B cell (primary cell): ENCODE data around the gene RCE1. TPM values are rescaled to one million over a fixed set of nuclear protein-coding genes. Genes with fewer than 3 reads are reported as not detected.

Source experiments
- ATAC-seq: fragments of 200-7000 bp; cut with Tn5 transposase; one replicate; pipeline ENCODE4 v1.10.0; 2021; ENCODE audit warnings: low read depth, mild to moderate bottlenecking, moderate number of reproducible peaks, moderate library complexity
- CTCF ChIA-PET: fragments of 350-600 bp; sonication (Branson Sonifier 250); formaldehyde crosslinking; loops from one replicate; lab custom pipeline; 2021; ENCODE audit warnings: antibody characterized with exemption, inconsistent platforms; lab: Charles Lee
- POLR2A ChIA-PET: fragments of 350-600 bp; sonication (Branson Sonifier 250); formaldehyde crosslinking; loops from one replicate; lab custom pipeline; 2021; ENCODE audit warnings: antibody characterized with exemption; lab: Charles Lee
- DNase-seq: peaks from one replicate; pipeline ENCODE4 v3.0.0; 2013
- H2AFZ ChIP-seq: 2 replicates; pipeline ENCODE4 v1.6.1; 2012; ENCODE audit warnings: mild to moderate bottlenecking, low read depth, low read length; ENCODE audit not compliant: insufficient read depth, poor library complexity, severe bottlenecking
- H3K27ac ChIP-seq, 2 donors: 1 replicate in 1 of 2; 2 replicates in 1 of 2; pipeline ENCODE4 v1.5.1; 2012 to 2013; ENCODE audit warnings: low read length in 2 of 2, mild to moderate bottlenecking in 2 of 2, moderate library complexity in 1 of 2
- H3K27me3 ChIP-seq, 4 experiments: fragments of 200-600 bp in 1 of 4; sonication (generic) in 1 of 4; replicated peaks in 1 of 4; 1 replicate in 2 of 4; 2 replicates in 2 of 4; pipeline versions ENCODE4 v1.6.1 to v1.7.0; 2013 to 2016; ENCODE audit warnings: low read length in 3 of 4, mild to moderate bottlenecking in 2 of 4, mixed read lengths in 1 of 4, moderate library complexity in 1 of 4; ENCODE audit not compliant: insufficient read depth in 4 of 4, control insufficient read depth in 3 of 4; ENCODE audit errors: control extremely low read depth in 1 of 4
- H3K36me3 ChIP-seq, 2 experiments: replicated peaks in 1 of 2; 1 replicate in 1 of 2; 2 replicates in 1 of 2; pipeline versions ENCODE4 v1.6.1 to v1.7.1; 2013; ENCODE audit warnings: low read length in 1 of 2; ENCODE audit not compliant: insufficient read depth in 2 of 2, control insufficient read depth in 1 of 2; ENCODE audit errors: control extremely low read depth in 1 of 2, extremely low read depth in 1 of 2
- H3K4me1 ChIP-seq, 2 donors: fragments of 200-600 bp in 1 of 2; sonication (generic) in 1 of 2; 1 replicate in 1 of 2; 2 replicates in 1 of 2; pipeline versions ENCODE4 v1.5.1 to v1.6.1; 2013 to 2017; ENCODE audit warnings: low read length in 2 of 2; ENCODE audit not compliant: control insufficient read depth in 2 of 2, insufficient read depth in 2 of 2
- H3K4me2 ChIP-seq: replicated peaks from 2 replicates; pipeline ENCODE3; 2012; ENCODE audit warnings: mild to moderate bottlenecking, low read depth, low read length; ENCODE audit not compliant: poor library complexity, severe bottlenecking
- H3K4me3 ChIP-seq, 5 experiments: fragments of 200-600 bp in 1 of 5; sonication (generic) in 1 of 5; 1 replicate in 3 of 5; 2 replicates in 2 of 5; pipeline versions ENCODE4 v1.5.1 to v1.7.0; 2011 to 2016; ENCODE audit warnings: low read length in 4 of 5, mild to moderate bottlenecking in 4 of 5, low read depth in 2 of 5, control low read depth in 1 of 5, moderate library complexity in 1 of 5; ENCODE audit not compliant: insufficient read depth in 1 of 5; ENCODE audit errors: control extremely low read depth in 1 of 5, extremely low read depth in 1 of 5
- H3K79me2 ChIP-seq: fragments of 200-600 bp; sonication (generic); one replicate; pipeline ENCODE4 v1.6.0; 2016; ENCODE audit warnings: low read length; ENCODE audit not compliant: control insufficient read depth, insufficient read depth
- H3K9ac ChIP-seq: fragments of 200-600 bp; sonication (generic); 2 replicates; pipeline ENCODE4 v1.6.1; 2017; ENCODE audit warnings: mild to moderate bottlenecking, low read length, moderate library complexity
- H3K9me3 ChIP-seq, 3 donors: one replicate each; pipeline versions ENCODE4 v1.6.1 to v1.7.1; 2013; ENCODE audit warnings: low read length in 2 of 3; ENCODE audit not compliant: control insufficient read depth in 2 of 3, insufficient read depth in 1 of 3; ENCODE audit errors: control extremely low read depth in 1 of 3
- H4K20me1 ChIP-seq: 2 replicates; pipeline ENCODE4 v1.6.0; 2012; ENCODE audit warnings: mild to moderate bottlenecking, low read length; ENCODE audit not compliant: insufficient read depth, control insufficient read depth, poor library complexity, severe bottlenecking
- H3K27ac Mint-ChIP-seq: one replicate; pipeline ENCODE4 v1.8.0; 2021; ENCODE audit warnings: mixed read lengths
- H3K27me3 Mint-ChIP-seq: one replicate; pipeline ENCODE4 v1.8.0; 2021; ENCODE audit warnings: mixed read lengths
- H3K4me1 Mint-ChIP-seq: one replicate; pipeline ENCODE4 v1.8.0; 2021; ENCODE audit warnings: mixed read lengths
- H3K4me3 Mint-ChIP-seq: one replicate; pipeline ENCODE4 v1.8.0; 2021; ENCODE audit warnings: mixed read lengths
- H3K9me3 Mint-ChIP-seq: one replicate; pipeline ENCODE4 v1.8.0; 2022; ENCODE audit warnings: mixed read lengths; ENCODE audit not compliant: insufficient read depth
- EZH2 ChIP-seq: IDR thresholded peaks from 2 replicates; pipeline ENCODE4 v1.6.1; 2012; ENCODE audit warnings: borderline replicate concordance, low read depth, mild to moderate bottlenecking, moderate library complexity, low read length; ENCODE audit not compliant: insufficient read depth, poor library complexity, severe bottlenecking
- WGBS: methylation state at CpG from one replicate; pipeline ENCODE4 v1.1.5; 2013; ENCODE audit warnings: missing lambda C conversion rate; ENCODE audit not compliant: insufficient coverage; 5-methylcytosine and 5-hydroxymethylcytosine counted together
- intact Hi-C: fragments of 100-400 bp; cut with micrococcal nuclease; formaldehyde crosslinking; loops from one replicate; pipeline ENCODE4 v1.10.0; 2022
- polyA plus RNA-seq: library from polyadenylated mRNA; depleted of rRNA; stranded (reverse); fragments of >200 nt; gene quantifications from 2 replicates; pipeline ENCODE4 v1.2.3, GENCODE V29; 2012
- total RNA-seq, 2 donors: library from RNA; stranded (reverse); fragments of 120-200 nt in 1 of 2; gene quantifications; 1 replicate in 1 of 2; 2 replicates in 1 of 2; pipeline versions ENCODE4 v1.2.3 to v1.2.4, GENCODE V29; 2013 to 2022
- TF ChIP-seq, protein P1 (sequence below): fragments of 200-600 bp; IDR thresholded peaks from one replicate; pipeline ENCODE4 v1.8.0; 2022; ENCODE audit warnings: antibody characterized with exemption, mild to moderate bottlenecking

Gene RCE1
- total and polyA plus RNA-seq, 2 donors (not counting 1 experiment from before 2014, with no cell fraction given): 31.6 to 59.7 TPM

DNA sequence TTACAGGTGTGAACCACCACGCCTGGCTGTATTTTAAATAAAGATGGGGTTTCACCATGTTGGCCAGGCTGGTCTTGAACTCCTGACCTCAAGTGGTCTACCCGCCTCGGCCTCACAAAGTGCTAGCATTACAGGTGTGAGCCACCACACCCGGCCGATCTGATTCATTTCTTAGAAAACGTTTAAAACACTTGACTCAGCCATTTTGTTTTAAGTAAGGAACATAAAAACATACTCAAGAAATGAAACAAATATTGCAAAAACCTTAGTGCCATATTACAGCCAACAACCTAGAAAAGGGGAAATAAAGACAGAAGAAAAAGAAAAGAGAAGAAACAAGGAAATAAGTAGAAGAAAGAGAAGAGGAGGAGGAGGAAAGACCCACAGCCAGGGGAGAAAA lies 31.0 kb downstream of the RCE1 start:
- H3K36me3 ChIP-seq: no peaks in the 10 kb centered on the region
- no peak for TF ChIP-seq EZH2
- TF ChIP-seq, protein P1, sequence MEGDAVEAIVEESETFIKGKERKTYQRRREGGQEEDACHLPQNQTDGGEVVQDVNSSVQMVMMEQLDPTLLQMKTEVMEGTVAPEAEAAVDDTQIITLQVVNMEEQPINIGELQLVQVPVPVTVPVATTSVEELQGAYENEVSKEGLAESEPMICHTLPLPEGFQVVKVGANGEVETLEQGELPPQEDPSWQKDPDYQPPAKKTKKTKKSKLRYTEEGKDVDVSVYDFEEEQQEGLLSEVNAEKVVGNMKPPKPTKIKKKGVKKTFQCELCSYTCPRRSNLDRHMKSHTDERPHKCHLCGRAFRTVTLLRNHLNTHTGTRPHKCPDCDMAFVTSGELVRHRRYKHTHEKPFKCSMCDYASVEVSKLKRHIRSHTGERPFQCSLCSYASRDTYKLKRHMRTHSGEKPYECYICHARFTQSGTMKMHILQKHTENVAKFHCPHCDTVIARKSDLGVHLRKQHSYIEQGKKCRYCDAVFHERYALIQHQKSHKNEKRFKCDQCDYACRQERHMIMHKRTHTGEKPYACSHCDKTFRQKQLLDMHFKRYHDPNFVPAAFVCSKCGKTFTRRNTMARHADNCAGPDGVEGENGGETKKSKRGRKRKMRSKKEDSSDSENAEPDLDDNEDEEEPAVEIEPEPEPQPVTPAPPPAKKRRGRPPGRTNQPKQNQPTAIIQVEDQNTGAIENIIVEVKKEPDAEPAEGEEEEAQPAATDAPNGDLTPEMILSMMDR: no peak
- intact Hi-C loops: no loop called here
- no peak overlapping the region for H3K27ac ChIP-seq
- H3K4me3 Mint-ChIP-seq: no peak overlapping the region
- POLR2A ChIA-PET: no interaction called here
- H3K4me3 ChIP-seq: no peak overlapping the region
- no peaks in the 10 kb centered on the region for H3K79me2 ChIP-seq
- no peak overlapping the region for H3K27ac Mint-ChIP-seq
- WGBS: 84% methylated on average over 5 of the region's 6 CpGs
- H2AFZ ChIP-seq: no peak overlapping the region
- H3K27me3 ChIP-seq: no peaks in the 10 kb centered on the region
- peaks cover 11% of the 10 kb centered on the region for H3K27me3 Mint-ChIP-seq
- DNase-seq: no peak
- H3K4me1 ChIP-seq: no peaks in the 10 kb centered on the region
- H3K9me3 Mint-ChIP-seq: no peaks in the 10 kb centered on the region
- no peak for ATAC-seq
- CTCF ChIA-PET: no interaction called here
- H4K20me1 ChIP-seq: no peaks in the 10 kb centered on the region
- H3K4me2 ChIP-seq: no peak overlapping the region
- H3K9me3 ChIP-seq: no peaks in the 10 kb centered on the region
- no peaks in the 10 kb centered on the region for H3K4me1 Mint-ChIP-seq
- H3K9ac ChIP-seq: no peak overlapping the region

DNA sequence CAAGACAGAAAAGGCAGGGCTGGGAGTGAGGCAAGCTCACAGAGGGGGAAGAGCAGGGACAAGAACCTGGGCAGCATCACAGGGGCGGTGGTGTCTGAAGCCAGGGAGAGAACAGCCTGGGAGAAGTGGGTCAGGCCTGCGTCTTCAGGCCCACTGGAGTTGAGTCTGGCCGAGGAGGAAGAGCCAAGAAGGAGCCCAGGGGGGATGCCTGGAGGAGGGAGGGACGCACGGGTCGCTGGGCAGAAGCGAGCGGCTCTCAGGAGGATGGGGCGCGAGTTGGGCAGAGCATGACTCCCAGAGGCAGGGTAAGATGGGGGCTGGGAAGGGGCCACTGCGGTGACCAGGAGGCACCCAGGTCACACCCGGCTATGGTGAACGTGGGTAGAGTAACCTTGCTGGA lies 32.1 kb downstream of the RCE1 start:
- Histone ChIP-seq H3K27me3 (peaks cover 0 to 3% (median 0%) of the 10 kb centered on the region in 4 experiments), H3K27ac (no peak overlapping the region), H3K4me3 (no peak overlapping the region), H4K20me1 (no peaks in the 10 kb centered on the region), H3K36me3 (no peaks in the 10 kb centered on the region), H2AFZ (no peak overlapping the region), H3K4me1 (no peaks in the 10 kb centered on the region), H3K9ac (no peak overlapping the region), H3K9me3 (no peaks in the 10 kb centered on the region), H3K4me2 (no peak overlapping the region), H3K79me2 (no peaks in the 10 kb centered on the region)
- Mint-ChIP-seq H3K4me3 (no peak overlapping the region), H3K27me3 (peaks cover 19% of the 10 kb centered on the region), H3K9me3 (no peaks in the 10 kb centered on the region), H3K27ac (no peak overlapping the region), H3K4me1 (no peaks in the 10 kb centered on the region)
- no peak for ATAC-seq
- ChIA-PET CTCF (no interaction called here), POLR2A (no interaction called here)
- TF ChIP-seq, protein P1: no peak
- no peak for TF ChIP-seq EZH2
- 89% methylated on average over 12 of the region's 13 CpGs for WGBS
- intact Hi-C loops: no loop called here
- DNase-seq: no peak
